Glutamatergic neuron (in vitro differentiated cells): Measurements from ENCODE around the gene GPC6. TPM values are rescaled to one million over a fixed set of nuclear protein-coding genes. Genes with fewer than 3 reads are reported as not detected.

ENCODE experiments used
- DNase-seq: peaks from one replicate; pipeline ENCODE4 v3.0.0; 2022
- H3K27ac Mint-ChIP-seq: one replicate; pipeline ENCODE4 v1.8.0; 2020; ENCODE audit warnings: mild to moderate bottlenecking, mixed read lengths, inconsistent platforms; ENCODE audit not compliant: unreplicated experiment
- H3K27me3 Mint-ChIP-seq: one replicate; pipeline ENCODE4 v1.8.0; 2020; ENCODE audit warnings: mild to moderate bottlenecking, moderate library complexity, mixed read lengths, inconsistent platforms; ENCODE audit not compliant: unreplicated experiment
- H3K36me3 Mint-ChIP-seq: one replicate; pipeline ENCODE4 v1.8.0; 2020; ENCODE audit warnings: mild to moderate bottlenecking, mixed read lengths, inconsistent platforms; ENCODE audit not compliant: unreplicated experiment
- H3K4me1 Mint-ChIP-seq: one replicate; pipeline ENCODE4 v1.8.0; 2020; ENCODE audit warnings: mild to moderate bottlenecking, low read depth, mixed read lengths, inconsistent platforms; ENCODE audit not compliant: unreplicated experiment
- H3K4me3 Mint-ChIP-seq: one replicate; pipeline ENCODE4 v1.8.0; 2020; ENCODE audit warnings: mild to moderate bottlenecking, mixed read lengths, inconsistent platforms; ENCODE audit not compliant: unreplicated experiment
- H3K9me3 Mint-ChIP-seq: one replicate; pipeline ENCODE4 v1.8.0; 2020; ENCODE audit warnings: mild to moderate bottlenecking, moderate library complexity, mixed read lengths, inconsistent platforms; ENCODE audit not compliant: unreplicated experiment
- CTCF ChIP-seq: fragments of 200-600 bp; sonication (generic); IDR thresholded peaks from one replicate; pipeline ENCODE4 v1.5.0; 2021; ENCODE audit not compliant: partially characterized antibody, unreplicated experiment
- total RNA-seq: library from RNA; stranded (reverse); fragmentation: NEBNext Ultra II Directional; extraction: Animal tissue kit (Norgen Biotek cat#: 25700); gene quantifications from one replicate; pipeline ENCODE4 v1.2.1, GENCODE V29; 2021; ENCODE audit not compliant: unreplicated experiment

Gene GPC6
- total RNA-seq, 1 donor from 2014 or later: 11.8 TPM

GRCh38 chr13:94233401-94233800 is 1006.8 kb downstream of the GPC6 start:
- H3K4me3 Mint-ChIP-seq: no peak overlapping the region
- no peaks in the 10 kb centered on the region for H3K9me3 Mint-ChIP-seq
- H3K4me1 Mint-ChIP-seq: peaks cover 14% of the 10 kb centered on the region
- no peak for DNase-seq
- no peaks in the 10 kb centered on the region for H3K27me3 Mint-ChIP-seq
- no peak for TF ChIP-seq CTCF
- no peaks in the 10 kb centered on the region for H3K36me3 Mint-ChIP-seq
- H3K27ac Mint-ChIP-seq: peak overlapping the region; percentile 49

GRCh38 chr13:94233837-94234236 is 1007.2 kb downstream of the GPC6 start:
- Mint-ChIP-seq H3K4me1 (peaks cover 14% of the 10 kb centered on the region), H3K36me3 (no peaks in the 10 kb centered on the region), H3K27me3 (no peaks in the 10 kb centered on the region), H3K27ac (no peak overlapping the region), H3K9me3 (no peaks in the 10 kb centered on the region), H3K4me3 (no peak overlapping the region)
- no peak for TF ChIP-seq CTCF
- DNase-seq: no peak

- no peak for TF ChIP-seq CTCF
- H3K27ac Mint-ChIP-seq: no peak overlapping the region
- peaks cover 14% of the 10 kb centered on the region for H3K4me1 Mint-ChIP-seq
- no peaks in the 10 kb centered on the region for H3K27me3 Mint-ChIP-seq
- H3K9me3 Mint-ChIP-seq: no peaks in the 10 kb centered on the region
- no peak overlapping the region for H3K4me3 Mint-ChIP-seq
- no peaks in the 10 kb centered on the region for H3K36me3 Mint-ChIP-seq
- no peak for DNase-seq
Observed at GRCh38 chr13:94234738-94235137, 1008.1 kb downstream of the GPC6 start.

- Mint-ChIP-seq H3K27ac (no peak overlapping the region), H3K4me3 (no peak overlapping the region), H3K27me3 (no peaks in the 10 kb centered on the region), H3K4me1 (peaks cover 14% of the 10 kb centered on the region), H3K9me3 (no peaks in the 10 kb centered on the region), H3K36me3 (no peaks in the 10 kb centered on the region)
- no peak for TF ChIP-seq CTCF
- no peak for DNase-seq
Observed at GRCh38 chr13:94236132-94236531, 1009.5 kb downstream of the GPC6 start.

- Mint-ChIP-seq H3K36me3 (no peaks in the 10 kb centered on the region), H3K27ac (no peak overlapping the region), H3K27me3 (no peaks in the 10 kb centered on the region), H3K4me1 (peaks cover 12% of the 10 kb centered on the region), H3K4me3 (no peak overlapping the region), H3K9me3 (no peaks in the 10 kb centered on the region)
- no peak for TF ChIP-seq CTCF
- no peak for DNase-seq
Observed at GRCh38 chr13:94236872-94237271, 1010.3 kb downstream of the GPC6 start.
